Measurements from ENCODE around the gene C19orf38. TPM values are rescaled to one million over a fixed set of nuclear protein-coding genes. Genes with fewer than 3 reads are reported as not detected.
"Not testable (repeated sequence)": the region's sequence is repeated elsewhere in the genome, so short reads cannot be mapped to it uniquely, and the experiment has no call there.

C19orf38 gene
- total RNA-seq, 1 experiment from 2014 or later: 1.5 TPM

- peak; percentile 91 for DNase-seq (ENCODE audit: low spot score)
These were observed 4.0 kb downstream of the C19orf38 start for GRCh38 chr19:10852098-10852800.

- DNase-seq (ENCODE audit: low spot score): no peak
These were observed 4.7 kb downstream of the C19orf38 start for GRCh38 chr19:10852941-10853340.

GRCh38 chr19:10854350-10855089 lies 6.3 kb downstream of the C19orf38 start:
- DNase-seq (ENCODE audit: low spot score): no peak

- DNase-seq (ENCODE audit: low spot score): peak; percentile 37
These were observed 7.8 kb downstream of the C19orf38 start for GRCh38 chr19:10855879-10856522.

- DNase-seq (ENCODE audit: low spot score): not testable (repeated sequence)
These were observed 8.7 kb downstream of the C19orf38 start for GRCh38 chr19:10856899-10857298.

GRCh38 chr19:10858204-10858828 lies 10.1 kb downstream of the C19orf38 start:
- no peak for DNase-seq (ENCODE audit: low spot score)

GRCh38 chr19:10861103-10861651 lies 13.0 kb downstream of the C19orf38 start:
- no peak for DNase-seq (ENCODE audit: low spot score)

- no peak for DNase-seq (ENCODE audit: low spot score)
These were observed 14.4 kb downstream of the C19orf38 start for GRCh38 chr19:10862561-10863106.

- DNase-seq (ENCODE audit: low spot score): peak; percentile 54
These were observed 15.0 kb downstream of the C19orf38 start for GRCh38 chr19:10863107-10863717.

GRCh38 chr19:10864538-10864899 lies 16.3 kb downstream of the C19orf38 start:
- DNase-seq (ENCODE audit: low spot score): peak; percentile 72

- no peak for DNase-seq (ENCODE audit: low spot score)
These were observed 18.3 kb downstream of the C19orf38 start for GRCh38 chr19:10866495-10866894.

- DNase-seq (ENCODE audit: low spot score): no peak
These were observed 20.8 kb downstream of the C19orf38 start for GRCh38 chr19:10868872-10869547.

- DNase-seq (ENCODE audit: low spot score): not testable (repeated sequence)
These were observed 21.7 kb downstream of the C19orf38 start for GRCh38 chr19:10869872-10870311.

- no peak for DNase-seq (ENCODE audit: low spot score)
These were observed 22.3 kb downstream of the C19orf38 start for GRCh38 chr19:10870501-10870954.

GRCh38 chr19:10870955-10871603 lies 22.9 kb downstream of the C19orf38 start, which contains the start of gene CARM1:
Gene CARM1 (plus strand): TSS chr19:10871553. CDS start chr19:10871703, 150 bp downstream.
- peak; percentile 93 for DNase-seq (ENCODE audit: low spot score)

- DNase-seq (ENCODE audit: low spot score): no peak
These were observed 23.7 kb downstream of the C19orf38 start for GRCh38 chr19:10871711-10872545.

- DNase-seq (ENCODE audit: low spot score): no peak
These were observed 24.4 kb downstream of the C19orf38 start for GRCh38 chr19:10872546-10873107.

- no peak for DNase-seq (ENCODE audit: low spot score)
These were observed 25.8 kb downstream of the C19orf38 start for GRCh38 chr19:10874024-10874423.

All from A172 (cell line).